GOT3 (cell line): ENCODE results near the gene CBLN1.
"Not testable (repeated sequence)": the region's sequence is repeated elsewhere in the genome, so short reads cannot be mapped to it uniquely, and the experiment has no call there.

Experiments used
- DNase-seq: peaks from one replicate; lab custom pipeline; 2025; ENCODE audit warnings: mixed read lengths; lab: John Stamatoyannopoulos, UW

The CBLN1 gene

GRCh38 chr16:49277766-49278566 is 3.7 kb downstream of the CBLN1 start:
- DNase-seq, result no peak

DNA sequence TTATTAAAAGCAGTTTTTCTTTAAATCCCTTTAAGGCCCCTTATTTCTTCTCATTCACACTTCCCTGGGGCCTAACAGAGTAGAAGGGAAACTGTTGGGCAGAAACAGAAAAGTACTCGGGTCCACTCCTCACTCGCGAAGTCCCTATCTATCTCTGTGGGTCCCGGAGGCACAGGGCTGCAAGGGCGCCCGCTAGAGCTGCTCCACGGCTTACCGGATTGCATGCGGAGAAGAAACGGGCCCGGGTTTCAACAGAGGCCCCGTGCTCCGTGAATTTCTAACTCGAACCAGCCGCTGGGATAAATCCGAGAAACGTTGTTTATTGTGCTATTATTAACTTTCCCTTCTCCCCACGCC is 4.3 kb downstream of the CBLN1 start:
- DNase-seq, result no peak

DNA sequence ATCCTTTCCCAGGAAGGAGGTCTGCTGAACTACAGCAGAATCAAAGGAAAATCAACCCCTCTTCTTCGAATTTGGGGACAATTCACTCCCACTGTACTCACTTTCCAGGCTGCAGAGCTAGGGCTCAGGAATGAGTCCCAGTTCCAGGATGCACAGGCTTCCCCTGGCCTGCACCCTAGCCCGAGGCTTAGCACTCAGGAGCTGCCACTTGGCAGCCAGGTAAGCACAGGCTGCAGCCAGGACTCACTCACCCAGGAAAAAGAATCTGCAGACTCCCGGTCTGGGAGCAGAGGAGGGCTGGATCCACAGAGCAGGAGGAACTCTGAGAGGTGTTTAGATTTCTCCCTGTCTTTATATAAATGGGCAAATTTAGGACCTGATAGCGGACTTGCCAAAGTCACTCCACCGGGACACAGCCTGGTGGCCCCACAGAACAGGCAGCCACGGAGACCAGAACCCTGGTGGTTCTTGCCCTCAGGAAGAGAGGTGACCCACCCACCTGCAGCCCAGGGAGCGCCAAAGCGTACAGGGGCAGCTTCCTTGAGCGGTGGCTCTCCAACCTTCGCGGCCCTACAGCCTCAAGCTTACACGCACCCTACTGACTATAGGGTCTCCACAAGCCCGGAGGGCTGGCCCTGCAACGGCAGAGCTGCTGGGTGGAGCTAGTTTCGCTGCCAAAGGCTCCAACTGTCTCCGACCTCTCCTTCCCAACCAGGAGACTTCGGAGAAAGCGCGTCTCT is 4.8 kb downstream of the CBLN1 start:
- DNase-seq, result no peak

DNA sequence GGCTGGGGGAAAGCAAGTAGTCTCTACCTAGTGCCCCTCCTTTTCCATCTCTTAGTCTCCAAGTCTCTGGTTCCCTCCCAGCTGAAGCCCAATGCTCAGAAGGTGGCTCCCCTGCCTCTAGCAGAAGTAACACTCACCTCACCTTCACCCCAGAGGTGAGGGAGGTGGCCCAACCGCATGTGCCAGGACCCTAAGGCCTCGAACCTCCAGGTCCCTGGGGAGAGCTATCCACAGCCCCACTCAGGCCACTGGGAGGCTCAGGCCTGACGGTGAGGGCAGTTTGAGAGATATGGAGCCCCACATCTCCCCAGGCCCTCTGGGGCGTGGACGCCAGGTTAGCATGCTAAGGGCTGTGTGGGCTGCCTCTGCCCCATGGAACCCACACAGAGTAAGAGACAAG is 5.8 kb downstream of the CBLN1 start:
- DNase-seq, result no peak

DNA sequence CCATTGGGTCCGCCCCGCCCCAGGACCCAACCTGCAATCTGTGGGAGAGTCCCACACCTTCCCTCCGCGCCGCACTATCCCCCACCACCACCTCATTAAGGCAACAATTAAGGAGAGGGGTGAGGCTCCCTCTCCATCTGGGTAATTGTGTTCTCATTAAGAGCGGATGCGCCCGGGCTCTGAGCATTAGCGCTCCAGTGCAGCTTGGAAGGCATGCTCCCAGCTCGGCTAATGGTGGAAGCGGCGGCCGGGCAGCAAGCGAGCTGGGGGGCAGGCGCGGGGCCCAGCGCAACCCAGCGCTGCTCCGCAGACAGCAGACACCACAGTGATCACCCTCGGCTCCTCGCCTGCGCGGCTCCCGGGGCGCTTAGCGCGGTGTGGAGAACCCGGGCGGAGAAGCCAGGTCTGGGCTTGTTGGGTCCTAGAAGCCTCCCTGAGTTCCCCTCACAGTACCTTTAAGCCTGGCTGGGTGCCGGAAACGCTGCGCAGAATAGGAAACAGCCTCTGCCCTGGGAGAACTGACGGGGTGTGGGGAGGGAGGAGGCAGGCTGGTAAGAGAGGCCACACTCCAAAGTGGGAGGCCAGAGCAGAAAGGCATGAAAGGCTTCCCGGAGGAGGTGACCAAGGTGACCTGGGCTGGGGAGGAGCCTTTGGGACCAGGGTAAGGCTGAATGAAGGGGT is 6.4 kb downstream of the CBLN1 start:
- DNase-seq, result no peak

GRCh38 chr16:49274591-49274990 is 7.0 kb downstream of the CBLN1 start:
- no peak for DNase-seq

DNA sequence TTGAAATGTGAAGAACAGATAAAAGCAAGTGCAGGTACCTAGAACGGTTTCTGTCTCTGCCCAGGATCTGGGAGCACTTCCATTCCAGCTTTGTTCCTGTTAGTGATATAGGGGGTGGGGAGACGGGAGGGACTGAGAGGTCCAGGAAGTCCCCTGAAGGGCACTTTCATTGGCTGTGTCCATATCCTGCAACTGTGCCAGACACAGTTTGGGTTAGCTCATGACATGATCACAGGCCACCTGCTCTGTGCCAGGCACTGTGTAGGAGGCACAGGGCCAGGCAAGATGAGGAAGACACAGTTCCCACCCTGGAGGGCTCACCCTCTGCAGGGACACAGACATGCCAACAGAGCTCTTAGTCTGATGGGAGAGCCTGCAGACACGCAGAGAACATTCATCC is 7.9 kb downstream of the CBLN1 start:
- no peak for DNase-seq

- DNase-seq, result no peak
These were observed 10.3 kb downstream of the CBLN1 start for GRCh38 chr16:49271363-49271762.

DNA sequence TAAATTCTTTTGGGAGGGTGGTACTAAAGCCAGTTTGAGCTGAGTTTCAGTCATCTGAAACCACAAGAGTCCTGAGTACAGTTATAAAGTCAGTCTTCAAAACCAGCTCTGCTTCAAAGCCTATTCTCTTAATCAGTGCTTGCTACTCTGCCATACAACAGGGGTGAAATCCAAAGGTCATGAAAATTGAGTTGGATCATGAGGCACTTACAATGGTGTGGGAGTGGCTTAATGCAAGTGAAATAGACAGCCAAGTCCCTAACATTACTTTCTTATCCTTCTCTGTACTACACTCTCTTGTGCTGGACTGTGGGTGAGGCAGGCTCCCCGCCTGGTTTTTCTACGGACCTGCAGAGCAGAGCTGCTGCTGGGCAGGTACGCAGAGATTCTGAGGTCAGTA is 12.4 kb downstream of the CBLN1 start:
- no peak for DNase-seq

GRCh38 chr16:49268667-49269066 is 13.0 kb downstream of the CBLN1 start:
- DNase-seq, result no peak

GRCh38 chr16:49262501-49262900 is 19.1 kb downstream of the CBLN1 start:
- DNase-seq, result no peak

DNA sequence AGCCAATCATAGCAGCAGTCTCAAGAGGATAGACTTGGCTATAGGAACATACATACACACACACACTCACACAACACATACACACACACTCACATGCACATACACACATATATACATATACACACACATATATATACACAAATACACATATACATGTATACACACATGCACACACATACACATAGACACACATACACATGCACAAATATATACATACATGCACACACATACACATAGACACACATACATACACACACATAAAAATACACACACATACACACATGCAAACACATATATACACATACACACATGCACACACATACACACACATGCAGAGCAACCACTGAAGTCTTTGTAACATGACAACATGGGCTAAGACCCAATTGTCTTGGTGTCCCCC is 19.7 kb downstream of the CBLN1 start:
- DNase-seq, result no peak

DNA sequence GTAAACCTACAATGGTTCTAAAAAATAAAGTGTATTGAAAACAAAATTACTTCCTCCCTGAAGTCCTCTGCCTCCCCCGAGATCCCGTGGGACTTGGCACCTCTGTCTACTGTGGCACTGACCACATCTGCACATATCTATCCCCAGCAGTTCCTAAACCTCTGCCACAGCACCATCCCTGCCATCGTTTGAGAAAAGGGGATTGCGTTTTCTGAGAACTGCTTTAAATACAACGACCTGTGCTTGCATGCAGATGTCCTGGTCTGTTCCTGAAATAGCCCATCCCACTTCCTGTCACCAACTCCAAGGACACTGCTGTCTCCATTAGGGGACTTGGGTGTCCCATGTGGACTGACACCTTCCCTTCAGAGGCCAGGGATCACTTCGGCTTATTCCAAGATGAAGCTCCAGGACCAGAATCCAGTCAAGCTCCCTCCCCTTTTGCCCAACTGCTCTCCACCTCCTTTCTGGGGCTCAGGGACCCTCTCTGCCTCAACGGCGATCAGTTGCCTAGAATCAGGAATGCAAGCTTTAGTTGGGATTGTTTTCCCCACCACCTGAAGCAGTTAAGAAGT is 20.6 kb downstream of the CBLN1 start:
- DNase-seq, result no peak

- DNase-seq, result no peak
These were observed 21.4 kb downstream of the CBLN1 start for GRCh38 chr16:49260253-49260652.

DNA sequence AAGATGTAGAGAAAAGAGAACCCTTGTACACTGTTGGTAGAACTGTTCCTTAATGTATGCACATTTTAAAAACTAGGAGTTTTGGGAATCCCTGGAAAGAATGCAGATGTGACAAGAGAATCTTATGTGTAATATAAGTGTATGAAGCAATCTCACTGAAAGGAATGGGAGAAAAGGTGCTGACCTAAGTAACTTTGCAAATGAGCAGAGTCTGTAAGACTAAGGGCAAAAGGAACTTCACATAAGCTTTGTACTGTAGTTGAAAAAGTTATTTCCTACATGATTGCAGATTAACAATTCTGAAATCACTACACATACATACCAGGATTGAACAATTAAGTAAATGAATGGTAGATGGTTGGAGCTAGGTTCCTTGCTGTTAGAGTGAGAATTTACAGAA is 22.3 kb downstream of the CBLN1 start:
- DNase-seq, result no peak

DNA sequence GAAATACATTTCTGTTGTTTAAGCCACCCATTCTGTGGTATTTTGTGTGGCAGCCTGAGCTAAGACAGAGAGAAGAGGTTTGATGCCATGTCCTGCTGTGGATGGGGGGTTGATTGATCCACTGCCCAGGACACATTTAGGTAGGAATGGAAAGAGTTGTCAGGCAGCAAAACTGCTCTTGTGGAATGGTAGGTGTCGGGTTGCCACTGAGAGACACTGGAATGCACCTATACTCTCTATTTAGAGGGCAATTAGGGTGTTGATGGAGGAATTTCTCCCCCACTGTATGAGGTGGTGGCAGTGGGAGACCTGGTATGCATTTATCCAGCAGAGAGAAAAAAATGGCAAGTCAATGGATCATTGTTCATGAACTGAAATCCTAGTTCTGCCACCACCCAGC is 30.9 kb downstream of the CBLN1 start:
- DNase-seq, result no peak

- DNase-seq, result no peak
These were observed 33.4 kb downstream of the CBLN1 start for GRCh38 chr16:49248227-49248626.

DNA sequence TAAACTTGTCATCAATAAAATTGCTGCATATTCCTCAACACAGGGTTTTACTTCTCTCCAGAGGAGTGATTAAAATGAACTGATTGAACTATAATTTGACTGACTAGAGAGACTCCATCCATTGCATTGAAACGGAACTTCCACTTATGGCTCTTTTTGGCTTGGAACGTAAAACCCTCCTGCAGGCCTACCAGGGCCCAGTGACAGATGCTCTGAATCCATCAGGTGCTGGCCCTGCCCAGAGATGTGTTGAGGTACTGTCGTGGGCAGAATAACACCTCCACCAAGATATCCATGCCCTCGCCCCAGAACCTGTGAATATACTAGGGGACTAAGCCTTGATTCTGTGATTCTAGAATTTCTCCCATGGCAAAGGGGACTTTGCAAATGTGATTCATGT is 45.4 kb downstream of the CBLN1 start:
- DNase-seq, result no peak

- not testable (repeated sequence) for DNase-seq
These were observed 53.3 kb downstream of the CBLN1 start for GRCh38 chr16:49228335-49228734.
